ENCODE measurements around the gene PDE4D. TPM values are rescaled to one million over a fixed set of nuclear protein-coding genes. Genes with fewer than 3 reads are reported as not detected.

PDE4D gene
- total RNA-seq, 4 donors from 2014 or later: 6.7 to 21.0 (median 15.0) TPM

DNA sequence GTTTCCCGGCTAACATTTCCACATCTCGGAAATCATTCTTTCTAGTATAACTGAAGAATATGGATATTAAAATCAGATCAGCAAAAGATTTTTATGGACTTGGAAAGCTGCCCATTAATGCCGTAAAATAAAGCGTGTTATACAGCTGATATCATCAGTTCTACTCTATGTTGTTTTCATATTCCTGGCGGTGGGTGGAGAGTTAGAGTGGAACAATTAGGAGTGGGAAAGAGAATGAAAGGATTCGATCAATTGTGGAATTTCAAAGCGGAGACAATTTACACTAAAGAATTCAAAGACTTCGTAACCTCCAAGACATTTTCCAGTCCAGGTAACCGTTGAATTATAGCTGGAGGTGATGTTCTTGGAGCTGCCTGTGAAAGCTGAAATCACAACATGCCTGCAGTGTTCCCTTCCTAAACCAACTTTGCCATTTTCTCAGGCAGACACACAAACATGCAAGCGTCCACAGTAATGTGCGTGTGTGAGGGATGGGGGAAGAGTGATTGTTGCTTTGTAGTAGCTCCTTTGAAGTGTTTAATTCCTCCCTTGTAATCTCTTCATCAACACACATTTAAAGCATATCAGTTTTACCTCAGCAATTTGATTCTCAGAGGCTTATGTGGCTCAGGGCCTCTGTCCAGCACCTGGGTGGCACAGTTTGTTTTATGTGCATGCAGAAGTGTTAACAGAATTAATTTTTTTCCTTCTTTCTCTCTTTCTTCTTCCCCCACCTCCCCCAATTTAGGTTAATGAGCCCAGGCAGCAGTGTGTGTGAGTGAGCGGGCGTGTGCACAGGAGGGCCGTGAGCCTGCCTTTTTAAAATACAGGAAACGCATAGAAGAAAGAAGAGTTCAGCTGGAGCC is 766.6 kb downstream of the PDE4D start:
- H3K4me3 ChIP-seq (ENCODE audit: low read depth, poor library complexity, severe bottlenecking): no peak overlapping the region
- DNase-seq (ENCODE audit: low spot score in 2 of 2): no peak
- TF ChIP-seq POLR2A (IDR thresholded peaks at IDR 0.05) (no peak), CTCF (IDR thresholded peaks at IDR 0.05) (no peak)
- intact Hi-C loops (cut with DNase I; ENCODE audit: low total_unique reads): no loop called here
- WGBS, 2 donors: 14 to 22% methylated on average over 15 of the region's 15 CpGs

DNA sequence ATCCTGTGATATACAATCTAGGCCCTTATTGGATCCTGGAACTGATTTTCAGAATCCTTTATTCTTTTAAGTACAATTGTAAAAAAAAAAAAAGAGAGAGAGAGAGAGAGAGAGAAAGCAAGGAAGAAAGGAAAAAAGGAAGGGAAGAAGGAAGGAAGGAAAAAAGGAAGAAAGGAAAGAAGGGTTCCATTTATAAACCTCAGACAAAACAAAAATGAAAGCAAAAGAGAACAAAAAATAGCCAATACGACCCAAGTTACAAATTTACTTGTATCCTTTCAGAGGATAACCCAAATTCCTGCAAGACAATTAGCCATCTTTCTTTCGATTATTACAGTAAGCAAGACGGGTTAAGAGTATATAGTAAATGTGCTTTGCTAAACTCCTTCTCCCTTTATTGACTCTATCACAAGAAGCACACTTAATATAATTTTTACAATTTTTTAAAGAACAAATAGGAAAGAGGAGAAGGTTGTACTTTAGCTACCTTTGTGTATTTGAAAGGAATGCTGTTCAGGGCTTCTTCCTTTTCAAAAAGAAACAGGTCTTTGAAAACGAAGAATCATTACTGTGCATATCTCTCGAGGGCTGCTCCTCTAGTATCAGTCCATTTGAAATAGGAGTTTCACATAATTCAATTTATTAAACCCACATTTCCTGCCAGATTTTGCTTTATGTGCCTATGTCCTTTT is 767.4 kb downstream of the PDE4D start:
- no peak for DNase-seq (ENCODE audit: low spot score in 2 of 2)
- intact Hi-C loops (cut with DNase I; ENCODE audit: low total_unique reads): no loop called here
- 56% methylated on average over 5 of the region's 5 CpGs for WGBS, 2 donors
- TF ChIP-seq CTCF (IDR thresholded peaks at IDR 0.05) (no peak), POLR2A (IDR thresholded peaks at IDR 0.05) (no peak)
- H3K4me3 ChIP-seq (ENCODE audit: low read depth, poor library complexity, severe bottlenecking): no peak overlapping the region

- TF ChIP-seq POLR2A (IDR thresholded peaks at IDR 0.05) (no peak), CTCF (IDR thresholded peaks at IDR 0.05) (no peak)
- 74 to 82% methylated on average over 9 of the region's 9 CpGs for WGBS, 2 donors
Measured at GRCh38 chr5:59125011-59125961, 768.2 kb downstream of the PDE4D start.

DNA sequence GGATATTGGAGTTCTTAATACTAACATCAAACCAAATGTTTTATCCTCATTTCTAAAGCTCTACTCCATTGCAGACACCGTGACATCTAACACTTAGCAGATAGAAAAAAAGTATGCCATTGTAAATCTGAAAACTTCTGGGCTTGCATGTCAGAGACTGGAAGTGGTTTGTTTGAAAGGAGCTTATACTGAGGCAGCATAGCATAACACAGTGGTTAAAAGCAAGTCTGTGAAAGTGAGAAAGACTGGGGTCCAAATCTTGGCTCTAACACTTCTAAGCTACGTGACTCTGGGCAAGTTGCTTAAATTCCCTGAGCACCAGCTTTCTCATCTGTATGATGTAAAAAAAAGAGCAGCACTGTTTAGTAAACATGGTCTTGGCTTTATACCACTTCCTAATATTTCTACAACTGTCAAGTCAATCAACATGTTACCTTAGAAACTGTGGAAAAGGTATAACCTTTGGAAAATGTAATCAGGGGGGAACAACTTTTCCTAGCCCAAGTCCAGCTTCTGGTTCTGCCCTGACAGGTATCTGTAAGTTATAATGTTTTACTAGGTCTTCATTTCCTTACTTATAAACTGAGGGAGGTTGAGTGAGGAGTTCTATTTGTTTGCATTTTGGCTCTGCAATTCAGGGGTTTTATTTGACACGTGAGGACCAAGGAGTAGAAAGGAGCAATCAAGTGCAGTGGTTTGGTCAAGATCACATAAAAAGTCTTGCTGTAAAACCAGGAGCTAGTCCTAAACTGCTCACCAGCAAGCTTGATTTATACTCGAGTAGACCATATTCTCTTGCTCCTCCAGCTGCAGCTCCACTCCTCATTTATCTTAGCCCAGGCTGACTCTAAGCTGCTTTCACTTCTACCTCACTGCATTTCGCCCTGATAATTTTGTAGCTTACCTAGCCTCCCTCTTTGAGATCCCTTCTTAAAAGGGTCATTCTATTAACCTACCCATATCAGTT is 769.6 kb downstream of the PDE4D start:
- H3K4me3 ChIP-seq (ENCODE audit: low read depth, poor library complexity, severe bottlenecking): no peak overlapping the region
- TF ChIP-seq CTCF (IDR thresholded peaks at IDR 0.05): no peak
- TF ChIP-seq POLR2A (IDR thresholded peaks at IDR 0.05): no peak
- 81% methylated on average over 5 of the region's 5 CpGs for WGBS, 2 donors
- intact Hi-C loops (cut with DNase I; ENCODE audit: low total_unique reads): no loop called here
- DNase-seq (ENCODE audit: low spot score in 2 of 2): no peak

More at GRCh38 chr5:59125011-59125961, 768.2 kb downstream of the PDE4D start:
- no peak for DNase-seq (ENCODE audit: low spot score in 2 of 2)
- intact Hi-C loops (cut with DNase I; ENCODE audit: low total_unique reads): no loop called here
- no peak overlapping the region for H3K4me3 ChIP-seq (ENCODE audit: low read depth, poor library complexity, severe bottlenecking)
